Measurements from ENCODE around the gene FMN1.

FMN1 gene

DNA sequence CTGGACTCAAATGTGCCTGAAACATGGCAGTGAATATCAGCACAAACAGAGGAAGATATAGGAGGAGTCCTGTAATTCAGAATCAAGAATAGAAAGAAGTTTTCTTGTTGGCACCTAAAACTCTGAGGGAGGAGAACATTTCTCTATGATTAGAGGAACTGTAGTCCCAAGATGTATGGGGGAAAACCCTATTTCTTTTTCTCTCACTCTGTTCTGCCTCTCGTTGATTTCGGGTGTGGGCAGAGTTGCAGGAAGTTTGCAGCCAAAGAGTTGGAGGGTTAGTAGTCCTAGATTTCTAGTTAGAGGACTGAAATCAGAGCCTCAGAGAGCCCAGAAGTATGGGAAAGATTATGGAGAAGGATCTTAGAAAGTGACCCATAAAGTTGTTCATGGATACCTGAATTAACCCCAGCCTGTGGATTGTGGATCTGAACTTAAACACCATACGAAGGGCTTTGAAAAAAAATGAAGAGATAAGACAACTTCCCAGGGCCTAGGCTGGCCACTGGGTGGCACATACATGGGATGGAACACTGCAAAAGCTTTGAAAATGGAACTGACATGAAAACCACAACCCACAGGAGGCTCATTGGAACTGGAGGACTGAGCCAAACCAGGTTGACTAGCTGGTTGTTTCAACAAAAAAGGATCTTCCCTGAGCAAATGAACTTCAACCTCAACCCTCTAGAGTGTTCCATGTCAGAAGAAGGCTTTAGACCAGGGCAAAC is 34.6 kb downstream of the FMN1 start:
- Histone ChIP-seq H4K91ac (ENCODE audit: low read depth, low read length) (peak overlapping the region; percentile 76), H3K27me3 (ENCODE audit: insufficient read depth, low read length) (no peaks in the 10 kb centered on the region), H3K36me3 (ENCODE audit: control insufficient read depth in 1 of 2, insufficient read depth in 2 of 2, low read length in 2 of 2) (no peaks in the 10 kb centered on the region), H3K79me2 (ENCODE audit: control insufficient read depth, insufficient read depth, low read length, poor library complexity) (no peaks in the 10 kb centered on the region), H2AFZ (ENCODE audit: insufficient read depth, low read length, poor library complexity) (no peak overlapping the region), H2BK5ac (ENCODE audit: low read depth, low read length, poor library complexity) (peak overlapping the region; percentile 86), H3K9ac (ENCODE audit: low read length) (no peak overlapping the region), H3K4ac (ENCODE audit: low read depth, low read length) (no peak overlapping the region), H3K18ac (ENCODE audit: low read length) (no peak overlapping the region), H2BK120ac (ENCODE audit: insufficient read depth, low read length, poor library complexity) (peak overlapping the region; percentile 53), H3K4me3 (ENCODE audit: low read depth, low read length) (no peak overlapping the region), H3K14ac (ENCODE audit: low read length) (peak overlapping the region; percentile 29), H4K12ac (ENCODE audit: low read depth, low read length) (no peak overlapping the region), H3K9me3 (ENCODE audit: insufficient read depth, low read depth, low read length) (no peaks in the 10 kb centered on the region), H3K27ac (ENCODE audit: low read depth, low read length) (peak overlapping the region; percentile 91), H3K4me1 (ENCODE audit: control insufficient read depth in 1 of 2, insufficient read depth in 2 of 2, low read length in 2 of 2) (peaks cover 5 to 19% of the 10 kb centered on the region in 2 experiments), H3K23ac (ENCODE audit: low read length) (no peak overlapping the region), H3K4me2 (ENCODE audit: low read length) (no peak overlapping the region), H2BK12ac (ENCODE audit: low read length) (peak overlapping the region; percentile 50), H4K8ac (ENCODE audit: low read depth, low read length) (peak overlapping the region; percentile 43), H2AK5ac (ENCODE audit: low read length) (peak overlapping the region; percentile 63), H3K79me1 (ENCODE audit: low read length) (peaks cover 20% of the 10 kb centered on the region)
- WGBS (ENCODE audit: extremely low coverage, insufficient coverage, insufficient read length): no CpG with 5 or more reads among the region's 3 CpGs
- DNase-seq: no peak

DNA sequence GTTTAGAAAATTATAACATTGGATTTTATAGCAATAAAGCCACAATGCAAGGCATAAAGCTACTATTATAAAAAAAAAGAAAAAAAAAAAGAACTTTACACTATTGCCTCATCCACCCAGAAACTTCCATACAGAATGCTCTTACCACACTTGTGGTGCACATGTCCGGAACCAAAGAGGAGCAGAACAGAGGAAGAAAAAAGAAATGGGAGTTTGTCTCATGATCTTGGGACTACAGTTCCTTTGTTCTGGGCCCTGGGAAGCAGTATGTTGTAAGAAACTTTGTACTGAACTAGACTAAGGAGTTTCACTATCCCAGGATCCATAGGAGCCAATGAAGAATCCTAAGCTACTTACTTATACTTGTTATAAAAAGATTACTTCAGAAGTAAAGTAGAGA is 36.1 kb downstream of the FMN1 start:
- no peak overlapping the region for H4K8ac ChIP-seq (ENCODE audit: low read depth, low read length)
- no peak overlapping the region for H2BK5ac ChIP-seq (ENCODE audit: low read depth, low read length, poor library complexity)
- H3K4me2 ChIP-seq (ENCODE audit: low read length): no peak overlapping the region
- no peak overlapping the region for H2BK120ac ChIP-seq (ENCODE audit: insufficient read depth, low read length, poor library complexity)
- H3K4me3 ChIP-seq (ENCODE audit: low read depth, low read length): no peak overlapping the region
- no peaks in the 10 kb centered on the region for H3K36me3 ChIP-seq (ENCODE audit: control insufficient read depth in 1 of 2, insufficient read depth in 2 of 2, low read length in 2 of 2)
- WGBS (ENCODE audit: extremely low coverage, insufficient coverage, insufficient read length): no CpG with 5 or more reads among the region's 1 CpG
- no peak overlapping the region for H3K23ac ChIP-seq (ENCODE audit: low read length)
- H3K27me3 ChIP-seq (ENCODE audit: insufficient read depth, low read length): no peaks in the 10 kb centered on the region
- H3K9me3 ChIP-seq (ENCODE audit: insufficient read depth, low read depth, low read length): no peaks in the 10 kb centered on the region
- peaks cover 25% of the 10 kb centered on the region for H3K79me1 ChIP-seq (ENCODE audit: low read length)
- H2AFZ ChIP-seq (ENCODE audit: insufficient read depth, low read length, poor library complexity): no peak overlapping the region
- H2AK5ac ChIP-seq (ENCODE audit: low read length): no peak overlapping the region
- no peak overlapping the region for H3K18ac ChIP-seq (ENCODE audit: low read length)
- peaks cover 5 to 21% of the 10 kb centered on the region in 2 experiments for H3K4me1 ChIP-seq (ENCODE audit: control insufficient read depth in 1 of 2, insufficient read depth in 2 of 2, low read length in 2 of 2)
- no peaks in the 10 kb centered on the region for H3K79me2 ChIP-seq (ENCODE audit: control insufficient read depth, insufficient read depth, low read length, poor library complexity)
- H3K9ac ChIP-seq (ENCODE audit: low read length): no peak overlapping the region
- no peak overlapping the region for H3K27ac ChIP-seq (ENCODE audit: low read depth, low read length)
- H3K14ac ChIP-seq (ENCODE audit: low read length): no peak overlapping the region
- no peak overlapping the region for H3K4ac ChIP-seq (ENCODE audit: low read depth, low read length)
- no peak overlapping the region for H4K91ac ChIP-seq (ENCODE audit: low read depth, low read length)
- H2BK12ac ChIP-seq (ENCODE audit: low read length): no peak overlapping the region
- DNase-seq: peak in 1 of 2 donors; percentile 15
- H4K12ac ChIP-seq (ENCODE audit: low read depth, low read length): no peak overlapping the region

GRCh38 chr15:33157371-33158037 is 37.0 kb downstream of the FMN1 start:
- Histone ChIP-seq H4K91ac (ENCODE audit: low read depth, low read length) (no peak overlapping the region), H3K27me3 (ENCODE audit: insufficient read depth, low read length) (no peaks in the 10 kb centered on the region), H3K9me3 (ENCODE audit: insufficient read depth, low read depth, low read length) (no peaks in the 10 kb centered on the region), H3K9ac (ENCODE audit: low read length) (no peak overlapping the region), H2AK5ac (ENCODE audit: low read length) (no peak overlapping the region), H4K8ac (ENCODE audit: low read depth, low read length) (no peak overlapping the region), H3K27ac (ENCODE audit: low read depth, low read length) (no peak overlapping the region), H3K4me3 (ENCODE audit: low read depth, low read length) (no peak overlapping the region), H3K4me1 (ENCODE audit: control insufficient read depth in 1 of 2, insufficient read depth in 2 of 2, low read length in 2 of 2) (peaks cover 10 to 26% of the 10 kb centered on the region in 2 experiments), H2BK5ac (ENCODE audit: low read depth, low read length, poor library complexity) (no peak overlapping the region), H2BK120ac (ENCODE audit: insufficient read depth, low read length, poor library complexity) (no peak overlapping the region), H4K12ac (ENCODE audit: low read depth, low read length) (no peak overlapping the region), H3K4ac (ENCODE audit: low read depth, low read length) (no peak overlapping the region), H2AFZ (ENCODE audit: insufficient read depth, low read length, poor library complexity) (no peak overlapping the region), H3K36me3 (ENCODE audit: control insufficient read depth in 1 of 2, insufficient read depth in 2 of 2, low read length in 2 of 2) (no peaks in the 10 kb centered on the region), H3K23ac (ENCODE audit: low read length) (no peak overlapping the region), H3K79me1 (ENCODE audit: low read length) (peaks cover 25% of the 10 kb centered on the region), H3K14ac (ENCODE audit: low read length) (no peak overlapping the region), H2BK12ac (ENCODE audit: low read length) (peak overlapping the region; percentile 42), H3K4me2 (ENCODE audit: low read length) (no peak overlapping the region), H3K79me2 (ENCODE audit: control insufficient read depth, insufficient read depth, low read length, poor library complexity) (no peaks in the 10 kb centered on the region), H3K18ac (ENCODE audit: low read length) (no peak overlapping the region)
- peak in 1 of 2 donors; percentile 65 for DNase-seq
- WGBS (ENCODE audit: extremely low coverage, insufficient coverage, insufficient read length): no CpG with 5 or more reads among the region's 6 CpGs

- no peak overlapping the region for H3K9ac ChIP-seq (ENCODE audit: low read length)
- no peak overlapping the region for H3K14ac ChIP-seq (ENCODE audit: low read length)
- no peak overlapping the region for H4K12ac ChIP-seq (ENCODE audit: low read depth, low read length)
- no peak overlapping the region for H3K27ac ChIP-seq (ENCODE audit: low read depth, low read length)
- H2BK5ac ChIP-seq (ENCODE audit: low read depth, low read length, poor library complexity): peak overlapping the region; percentile 58
- no peak overlapping the region for H3K18ac ChIP-seq (ENCODE audit: low read length)
- peaks cover 21% of the 10 kb centered on the region for H3K79me1 ChIP-seq (ENCODE audit: low read length)
- no peaks in the 10 kb centered on the region for H3K79me2 ChIP-seq (ENCODE audit: control insufficient read depth, insufficient read depth, low read length, poor library complexity)
- H3K4me1 ChIP-seq (ENCODE audit: control insufficient read depth in 1 of 2, insufficient read depth in 2 of 2, low read length in 2 of 2): peaks cover 10 to 23% of the 10 kb centered on the region in 2 experiments
- H3K4me2 ChIP-seq (ENCODE audit: low read length): no peak overlapping the region
- no peaks in the 10 kb centered on the region for H3K9me3 ChIP-seq (ENCODE audit: insufficient read depth, low read depth, low read length)
- H3K4ac ChIP-seq (ENCODE audit: low read depth, low read length): no peak overlapping the region
- peak; percentile 48 to 89 for DNase-seq
- no peak overlapping the region for H4K8ac ChIP-seq (ENCODE audit: low read depth, low read length)
- H3K4me3 ChIP-seq (ENCODE audit: low read depth, low read length): no peak overlapping the region
- no peak overlapping the region for H2AFZ ChIP-seq (ENCODE audit: insufficient read depth, low read length, poor library complexity)
- no peak overlapping the region for H4K91ac ChIP-seq (ENCODE audit: low read depth, low read length)
- H2BK12ac ChIP-seq (ENCODE audit: low read length): no peak overlapping the region
- WGBS (ENCODE audit: extremely low coverage, insufficient coverage, insufficient read length): no CpG with 5 or more reads among the region's 7 CpGs
- H3K27me3 ChIP-seq (ENCODE audit: insufficient read depth, low read length): no peaks in the 10 kb centered on the region
- no peak overlapping the region for H2AK5ac ChIP-seq (ENCODE audit: low read length)
- peak overlapping the region; percentile 43 for H2BK120ac ChIP-seq (ENCODE audit: insufficient read depth, low read length, poor library complexity)
- H3K36me3 ChIP-seq (ENCODE audit: control insufficient read depth in 1 of 2, insufficient read depth in 2 of 2, low read length in 2 of 2): no peaks in the 10 kb centered on the region
- no peak overlapping the region for H3K23ac ChIP-seq (ENCODE audit: low read length)
Measured at GRCh38 chr15:33155691-33156420, 38.7 kb downstream of the FMN1 start.
